Daoy (cell line): ENCODE measurements around the gene ZNF280B. TPM values are rescaled to one million over a fixed set of nuclear protein-coding genes. Genes with fewer than 3 reads are reported as not detected.
"Not testable (repeated sequence)": the region's sequence is repeated elsewhere in the genome, so short reads cannot be mapped to it uniquely, and the experiment has no call there.

ENCODE experiments used
- DNase-seq: peaks from one replicate; pipeline ENCODE4 v3.0.0-alpha.2; 2015; ENCODE audit warnings: low read depth
- total RNA-seq: library from RNA; depleted of rRNA; stranded (reverse); fragments of >200 nt; shearing (Covaris generic); gene quantifications from 2 replicates; pipeline ENCODE4 v1.2.3, GENCODE V29; 2014

The ZNF280B gene
- total RNA-seq, 1 experiment from 2014 or later: 3.8 TPM

DNA sequence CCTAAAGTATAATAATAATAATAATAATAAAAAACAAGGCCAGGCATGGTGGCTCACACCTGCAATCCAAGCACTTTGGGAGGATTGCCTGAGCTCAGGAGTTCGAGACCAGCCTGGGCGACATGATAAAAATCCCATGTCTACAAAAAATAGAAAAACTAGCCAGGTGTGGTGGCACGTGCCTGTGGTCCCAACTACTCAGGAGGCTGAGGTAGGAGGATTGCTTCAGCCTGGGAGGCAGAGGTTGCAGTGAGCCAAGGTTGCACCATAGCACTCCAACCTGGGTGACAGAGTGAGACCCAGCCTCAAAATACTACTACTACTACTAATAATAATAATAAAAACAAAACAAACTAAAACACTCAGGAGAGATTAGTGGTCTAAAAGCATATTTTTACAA, 27.1 kb upstream of the ZNF280B start:
- DNase-seq: no peak

DNA sequence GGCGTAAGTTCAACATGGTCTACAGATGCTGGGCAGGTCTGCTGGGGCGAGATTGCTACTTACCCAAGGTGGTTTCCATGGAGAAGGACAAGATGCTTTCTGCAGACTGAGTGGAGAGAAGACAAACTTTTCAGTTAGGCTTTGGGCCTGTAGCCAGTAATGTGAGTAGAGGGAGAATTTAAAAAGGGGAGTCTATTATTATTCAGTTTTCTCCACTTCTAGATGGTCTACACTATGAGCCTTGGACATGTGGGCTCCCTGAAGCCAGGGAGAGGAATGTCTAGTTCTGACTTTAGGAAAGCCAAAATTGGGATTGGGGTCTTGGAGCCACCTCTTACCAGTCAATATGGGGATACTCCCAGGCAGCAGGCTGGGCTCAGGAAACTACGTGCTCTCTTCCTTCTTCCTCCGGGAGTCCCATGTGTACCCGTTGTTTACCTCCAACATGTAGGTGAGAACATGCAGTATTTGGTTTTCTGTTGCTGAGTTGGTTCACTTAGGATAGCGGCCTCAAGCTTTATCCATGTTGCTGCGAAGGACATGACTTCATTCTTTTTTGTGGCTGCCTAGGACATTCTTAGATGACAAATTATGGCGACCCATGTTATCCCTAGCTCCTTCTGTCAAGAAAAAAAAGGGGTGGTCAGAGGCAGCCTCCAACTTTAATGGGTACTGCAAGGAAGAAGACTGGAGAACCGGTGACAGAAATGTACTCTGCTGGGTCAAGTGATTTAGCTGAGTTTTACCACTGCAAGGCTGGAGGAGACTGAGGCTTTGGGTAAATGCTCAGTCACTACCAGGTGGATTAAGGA, 26.3 kb upstream of the ZNF280B start:
- no peak for DNase-seq

DNA sequence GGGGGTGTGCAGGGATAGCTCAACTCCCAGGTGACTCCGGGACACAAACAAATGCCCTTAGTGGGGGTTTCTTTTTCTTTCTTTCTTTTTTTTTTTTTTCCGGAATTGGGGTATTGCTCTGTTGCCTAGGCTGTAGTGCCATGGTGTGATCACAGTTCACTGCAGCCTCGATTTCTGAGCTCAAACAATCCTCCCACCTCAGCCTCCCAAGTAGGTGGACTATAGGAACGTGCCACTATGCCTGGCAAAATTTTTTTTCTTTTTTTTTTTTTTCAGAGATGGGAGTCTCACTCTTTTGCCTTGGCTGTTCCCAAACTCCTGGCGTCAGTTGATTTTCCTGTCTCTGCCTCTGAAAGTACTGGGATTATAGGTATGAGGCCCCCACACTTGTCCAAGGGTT, 25.3 kb upstream of the ZNF280B start:
- no peak for DNase-seq

DNA sequence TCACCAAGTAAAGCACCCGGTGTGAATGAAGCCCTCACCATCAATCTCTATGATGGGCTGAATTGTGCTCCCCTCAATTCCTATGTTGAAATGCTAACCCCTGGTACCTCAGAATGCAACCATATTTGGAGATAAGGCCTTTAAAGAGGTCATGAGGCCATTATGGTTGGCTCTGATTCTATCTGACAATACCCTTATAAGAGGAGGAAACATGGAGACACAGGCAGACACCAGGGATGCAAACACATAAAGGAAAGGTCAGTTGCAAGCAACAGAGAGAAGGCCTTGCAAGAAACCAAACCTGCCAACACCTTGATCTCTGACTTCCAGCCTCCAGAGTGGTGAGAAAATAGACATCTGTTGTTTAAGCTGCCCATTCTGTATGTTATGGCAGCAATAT, 24.9 kb upstream of the ZNF280B start:
- DNase-seq: no peak

DNA sequence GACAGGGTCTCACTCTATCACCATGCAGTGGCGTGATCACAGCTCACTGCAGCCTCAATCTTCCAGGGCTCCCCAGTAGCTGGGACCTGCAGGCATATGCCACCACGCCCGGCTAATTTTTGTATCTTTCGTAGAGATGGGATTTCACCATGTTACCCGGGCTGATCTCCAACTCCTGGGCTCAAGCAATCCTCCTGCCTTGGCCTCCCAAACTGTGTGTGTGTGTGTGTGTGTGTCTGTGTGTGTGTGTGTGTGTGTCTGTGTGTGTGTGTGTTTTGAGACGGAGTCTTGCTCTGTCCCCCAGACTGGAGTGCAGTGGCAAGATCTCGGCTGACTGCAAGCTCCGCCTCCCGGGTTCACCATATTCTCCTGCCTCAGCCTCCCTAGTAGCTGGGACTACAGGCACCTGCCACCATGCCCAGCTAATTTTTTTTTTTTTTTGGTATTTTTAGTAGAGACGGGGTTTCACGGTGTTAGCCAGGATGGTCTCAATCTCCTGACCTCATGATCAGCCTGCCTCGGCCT, 24.1 kb upstream of the ZNF280B start:
- not testable (repeated sequence) for DNase-seq

DNA sequence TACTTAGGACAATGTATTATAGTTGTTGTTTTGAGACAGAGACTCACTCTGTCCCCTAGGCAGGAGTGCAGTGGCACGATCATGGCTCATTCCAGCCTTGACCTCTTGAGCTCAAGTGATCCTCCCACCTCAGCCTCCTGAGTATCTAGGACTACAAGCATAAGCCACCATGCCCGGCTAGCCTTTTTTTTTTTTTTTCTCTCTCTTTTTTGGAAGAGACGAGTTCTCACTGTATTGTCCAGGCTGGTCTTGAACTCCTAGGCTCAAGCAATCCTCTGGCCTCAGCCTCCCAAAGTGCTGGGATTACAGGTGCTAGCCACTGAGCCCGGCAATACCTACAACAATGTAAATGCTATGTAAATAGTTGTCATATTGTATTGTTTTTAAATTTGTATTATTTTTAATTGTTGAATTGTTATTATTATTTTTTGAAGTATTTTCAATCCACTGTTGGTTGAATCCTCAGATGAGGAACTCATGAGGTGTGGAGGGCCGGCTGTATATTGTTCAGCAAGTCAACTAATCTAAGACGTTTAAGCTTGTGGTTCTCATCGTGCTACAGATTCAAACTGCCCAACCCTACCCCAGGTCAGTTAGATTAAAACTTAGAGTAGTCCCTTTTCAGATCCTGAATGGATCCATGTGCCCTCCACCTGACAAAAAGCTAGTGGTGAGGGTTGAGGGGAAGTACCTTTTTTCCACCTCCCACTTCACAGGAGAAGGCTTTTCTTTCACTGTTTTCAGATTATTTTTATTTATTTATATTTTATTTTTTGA, 23.4 kb upstream of the ZNF280B start:
- DNase-seq: no peak

DNA sequence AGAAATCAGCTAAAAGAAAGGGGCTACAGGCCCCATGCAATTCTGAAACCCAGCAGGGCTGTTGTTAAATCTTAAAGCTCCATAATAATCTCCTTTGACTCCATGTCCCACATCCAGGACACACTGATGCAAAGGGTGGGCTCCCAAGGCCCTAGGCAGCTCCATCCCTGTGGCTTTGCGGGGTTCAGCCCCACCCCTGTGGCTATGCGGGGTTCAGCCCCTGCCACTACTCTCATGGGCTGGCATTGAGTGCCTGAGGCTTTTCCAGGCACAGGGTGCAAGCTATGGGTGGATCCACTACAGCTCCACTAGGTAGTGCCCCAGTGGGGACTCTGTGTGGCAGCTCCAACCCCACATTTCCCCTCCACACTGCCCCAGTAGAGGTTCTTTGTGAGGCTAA, 20.2 kb upstream of the ZNF280B start:
- DNase-seq: no peak

DNA sequence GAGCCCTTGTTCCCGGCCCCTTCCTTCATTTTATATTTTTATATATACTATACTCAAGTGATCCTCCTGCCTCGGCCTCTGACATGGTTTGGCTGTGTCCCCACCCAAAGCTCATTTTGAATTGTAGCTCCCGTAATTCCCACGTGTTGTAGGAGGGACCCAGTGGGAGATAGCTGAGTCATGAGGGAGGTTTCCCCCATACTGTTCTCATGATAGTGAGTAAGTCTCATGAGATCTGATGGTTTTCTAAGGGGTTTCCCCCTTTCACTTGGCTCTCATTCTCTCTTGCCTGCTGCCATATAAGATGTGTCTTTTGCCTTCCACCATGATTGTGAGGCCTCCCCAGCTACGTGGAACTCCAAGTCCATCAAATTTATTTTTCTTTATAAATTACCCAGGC, 18.8 kb upstream of the ZNF280B start:
- DNase-seq: no peak

DNA sequence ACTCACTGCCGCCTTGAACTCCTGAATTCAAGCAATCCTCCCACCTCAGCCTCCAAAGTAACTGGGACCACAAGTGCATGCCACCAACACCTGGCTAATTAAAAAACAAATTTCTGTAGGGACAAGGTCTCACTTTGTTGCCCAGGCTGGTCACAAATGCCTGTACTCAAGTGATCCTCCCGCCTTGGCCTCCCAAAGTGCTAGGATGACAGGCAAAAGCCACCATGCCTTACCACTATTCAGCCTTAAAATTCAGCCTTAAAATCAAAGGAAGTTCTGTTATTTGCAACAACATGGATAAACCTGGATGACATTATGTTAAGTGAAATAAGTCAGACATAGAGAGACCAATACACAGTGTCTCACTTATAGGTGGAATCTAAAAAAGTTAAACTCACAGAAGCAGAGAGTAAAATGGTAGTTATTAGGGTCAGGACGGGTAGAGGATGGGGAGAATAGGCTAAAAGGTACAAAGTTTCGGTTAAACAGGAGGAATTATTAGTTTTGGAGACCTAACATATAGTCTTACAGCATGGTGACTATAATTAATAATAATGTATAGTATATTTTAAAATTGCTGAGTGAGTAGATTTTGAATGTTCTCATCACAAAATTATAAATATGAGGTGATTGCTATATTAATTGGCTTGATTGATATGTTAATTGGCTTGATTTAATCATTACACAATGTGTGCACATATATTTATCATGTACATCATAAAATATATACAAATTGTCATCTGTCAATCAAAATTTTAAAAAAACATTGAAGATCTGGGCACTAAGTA, 17.8 kb upstream of the ZNF280B start:
- DNase-seq: no peak

DNA sequence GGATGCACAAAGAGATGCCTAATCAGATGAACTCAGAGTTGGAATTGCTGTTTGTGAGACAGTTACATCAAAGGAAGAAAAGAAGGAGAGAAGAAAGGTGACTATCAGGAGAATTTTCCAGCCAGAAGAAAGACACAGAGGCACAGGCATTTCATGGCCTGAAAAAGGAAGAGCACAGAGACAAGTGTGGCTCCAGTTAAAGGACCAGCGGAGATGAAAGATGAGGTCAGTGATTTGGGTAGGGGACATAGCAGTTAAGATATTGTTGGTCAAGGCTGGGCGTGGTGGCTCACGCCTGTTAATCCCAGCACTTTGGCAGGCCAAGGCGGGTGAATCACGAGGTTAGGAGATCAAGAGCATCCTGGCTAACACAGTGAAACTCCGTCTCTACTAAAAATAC, 15.0 kb upstream of the ZNF280B start:
- no peak for DNase-seq

DNA sequence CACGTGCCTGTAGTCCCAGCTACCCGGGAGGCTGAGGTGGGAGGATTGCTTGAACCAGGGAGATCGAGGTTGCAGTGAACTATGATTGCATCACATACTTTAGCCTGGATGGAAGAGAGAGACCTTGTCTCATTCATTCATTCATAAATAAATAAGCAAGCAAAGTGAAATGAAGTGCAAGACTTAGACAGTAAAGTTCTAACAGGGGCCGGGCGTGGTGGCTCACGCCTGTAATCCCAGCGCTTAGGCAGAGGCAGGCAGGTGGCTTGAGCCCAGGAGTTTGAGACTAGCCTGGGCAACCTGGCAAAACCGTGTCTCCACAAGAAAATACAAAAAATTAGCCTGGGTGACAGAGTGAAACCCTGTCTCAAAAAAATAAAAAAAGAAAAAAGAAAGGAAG, 13.1 kb upstream of the ZNF280B start:
- DNase-seq: no peak

DNA sequence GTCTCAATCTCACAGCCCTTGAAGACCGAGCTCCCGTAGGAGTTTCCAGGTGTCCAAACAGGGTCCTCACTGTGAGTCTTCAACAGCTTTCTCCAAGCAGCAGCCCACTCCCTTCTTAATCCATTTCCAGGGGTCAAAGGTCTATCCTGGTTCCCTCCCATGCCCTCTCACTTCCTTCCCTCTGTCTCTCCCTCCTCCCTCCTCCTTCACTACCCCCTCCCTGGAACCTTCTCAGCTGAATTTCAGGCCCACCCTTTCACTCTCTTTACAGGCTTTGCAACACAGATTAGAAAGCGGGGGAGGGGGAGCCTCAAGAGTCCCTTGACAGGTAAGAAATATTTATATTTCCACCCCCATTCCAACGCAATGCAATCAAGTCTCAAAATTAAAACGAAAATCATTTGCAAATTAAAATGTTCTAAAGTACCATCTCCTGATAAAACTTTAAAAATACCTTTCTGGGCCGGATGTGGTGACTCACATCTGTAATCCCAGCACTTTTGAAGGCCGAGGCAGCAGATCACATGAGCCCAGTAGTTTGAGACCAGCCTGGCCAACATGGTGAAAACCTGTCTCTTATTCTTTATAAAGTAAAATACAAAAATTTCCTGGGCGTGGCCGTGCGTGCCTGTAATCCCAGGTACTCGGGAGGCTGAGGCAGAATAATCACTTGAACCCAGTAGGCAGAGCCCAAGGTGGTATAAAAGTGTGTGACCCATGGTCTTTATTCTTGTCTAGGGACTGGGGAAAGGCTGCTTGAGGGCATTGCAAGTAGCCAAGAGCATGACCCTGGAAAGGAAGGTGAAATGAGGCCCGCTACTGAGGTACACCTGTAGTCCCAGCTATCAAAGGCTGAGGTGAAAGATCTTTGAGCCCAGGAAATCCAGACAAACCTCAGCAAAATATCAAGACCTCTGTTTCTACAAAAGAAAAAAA, 12.4 kb upstream of the ZNF280B start:
- DNase-seq: peak; percentile 30

DNA sequence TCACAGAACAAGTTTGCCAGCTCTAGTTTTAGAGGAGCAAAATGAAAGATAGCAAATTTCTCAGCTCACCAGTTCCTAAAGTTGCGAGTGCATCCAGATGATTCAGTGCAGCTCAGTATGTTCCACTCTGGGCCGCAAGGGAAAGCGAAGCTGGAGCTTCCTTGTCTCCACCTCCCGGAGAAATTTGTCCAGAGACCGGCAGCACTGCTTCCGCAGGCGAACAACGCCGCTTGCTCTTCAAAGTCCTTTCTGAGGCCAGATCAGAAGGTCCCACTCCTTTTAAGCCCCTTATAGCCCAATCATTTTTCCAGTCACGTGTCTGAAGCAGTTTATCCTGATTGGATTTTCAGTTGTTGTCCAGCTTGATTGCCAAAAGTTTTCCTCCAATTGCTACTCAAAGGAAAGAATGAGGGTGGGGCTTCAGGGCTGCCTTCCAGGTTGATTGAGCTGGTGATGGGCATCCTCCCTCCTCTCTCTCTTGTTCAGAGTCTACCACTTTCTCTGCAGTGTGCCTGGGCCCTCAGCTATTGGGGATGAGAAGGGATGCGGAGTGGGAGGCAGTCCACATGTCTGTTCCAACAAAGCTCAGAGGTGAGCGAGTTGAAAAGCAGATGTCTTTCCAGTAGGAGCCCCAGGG, 11.6 kb upstream of the ZNF280B start, which contains the start of gene ZNF280A:
Gene ZNF280A (minus strand): TSS at position 251 of the 637 bp plus-strand sequence. CDS start 4,640 bp downstream, outside the sequence.
- DNase-seq: no peak

DNA sequence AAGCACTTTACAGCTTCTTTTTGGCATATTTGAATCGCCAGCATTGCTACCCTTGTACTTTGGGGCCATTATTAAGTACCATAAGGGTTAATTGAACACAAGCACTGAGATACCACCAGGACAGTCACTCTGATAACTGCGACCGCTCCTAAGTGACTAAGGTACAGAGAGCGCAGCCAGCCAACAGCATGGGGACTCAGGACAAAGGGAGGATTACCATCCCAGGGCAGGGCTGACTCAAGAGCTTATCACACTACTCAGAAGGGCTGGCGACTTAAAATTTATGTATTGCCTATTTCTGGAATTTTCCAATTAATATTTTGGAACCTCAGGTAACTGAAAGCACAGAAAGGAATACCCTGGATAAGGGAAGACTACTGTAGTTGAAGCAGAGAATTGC, 11.0 kb upstream of the ZNF280B start:
- DNase-seq: no peak

DNA sequence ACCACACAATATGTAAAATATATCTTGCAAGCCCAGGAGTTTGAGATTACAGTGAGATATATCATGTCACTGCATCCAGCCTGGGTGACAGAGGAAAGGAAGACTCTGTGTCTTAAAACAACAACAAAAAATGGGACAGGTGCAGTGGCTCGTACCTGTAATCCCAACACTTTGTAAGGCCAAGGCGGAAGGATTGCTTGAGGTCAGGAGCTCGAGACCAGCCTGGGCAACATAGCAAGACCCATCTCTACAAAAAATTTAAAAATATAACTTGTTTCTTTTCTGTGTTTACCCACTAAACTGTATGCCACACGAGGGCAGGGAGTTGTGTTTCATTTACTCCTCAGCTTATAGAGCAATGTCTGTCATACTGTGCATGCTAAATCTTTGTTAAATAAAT, 8.4 kb upstream of the ZNF280B start:
- DNase-seq: no peak

DNA sequence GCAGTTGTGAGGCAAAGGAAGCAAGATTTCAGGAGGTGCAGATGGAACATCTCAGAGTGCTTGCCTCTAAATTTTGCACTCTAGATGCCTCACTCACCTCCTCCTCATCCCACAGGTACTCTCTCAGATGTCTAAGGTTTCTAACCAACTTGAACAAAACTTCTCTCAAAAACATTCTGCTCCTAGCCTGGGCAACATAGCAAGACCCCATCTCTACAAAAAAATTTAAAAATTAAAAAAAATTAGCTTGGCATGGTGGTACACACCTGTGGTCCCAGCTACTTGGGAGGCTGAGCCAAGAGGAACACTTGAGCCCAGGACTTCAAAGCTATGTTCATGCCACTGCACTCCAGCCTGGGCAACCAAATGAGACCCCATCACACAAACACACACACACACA, 7.3 kb upstream of the ZNF280B start:
- DNase-seq: no peak

DNA sequence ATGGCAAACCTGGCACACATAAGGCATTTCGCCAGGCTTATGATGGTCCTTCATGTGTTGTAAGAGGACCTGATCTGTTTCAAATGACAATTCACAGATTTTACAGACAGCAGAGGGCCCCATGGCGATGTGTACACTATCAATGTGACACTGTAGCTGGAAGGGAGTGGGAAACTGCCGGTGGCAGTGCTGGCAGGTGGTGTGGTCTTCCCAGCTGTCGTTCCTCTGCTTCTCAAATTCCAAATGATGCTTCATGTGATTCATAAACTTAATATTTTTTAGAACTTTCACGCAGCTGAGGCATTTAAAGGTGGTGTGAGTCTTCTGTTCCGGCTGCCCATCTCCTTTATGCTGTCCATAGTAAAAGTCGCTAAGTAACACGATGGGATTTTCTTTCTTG, 5.9 kb upstream of the ZNF280B start:
- not testable (repeated sequence) for DNase-seq

DNA sequence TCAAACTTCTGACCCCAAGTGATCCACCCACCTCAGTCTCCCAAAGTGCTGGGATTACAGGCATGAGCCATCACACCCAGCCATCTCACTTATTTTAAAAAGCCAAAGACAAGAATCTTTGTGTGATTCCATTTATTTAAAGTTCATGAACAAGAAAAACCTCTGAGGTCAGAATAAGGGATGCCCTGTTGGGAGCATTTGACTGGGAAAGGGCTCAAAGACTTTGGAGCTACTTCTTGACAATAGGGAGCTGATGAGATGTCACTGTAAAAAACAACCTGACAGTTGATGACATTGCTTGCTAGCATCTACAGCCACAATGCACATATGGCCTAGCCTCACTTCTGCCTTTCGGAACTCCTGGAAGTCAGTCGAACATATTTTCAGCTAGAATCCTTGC, 5.1 kb upstream of the ZNF280B start:
- no peak for DNase-seq

DNA sequence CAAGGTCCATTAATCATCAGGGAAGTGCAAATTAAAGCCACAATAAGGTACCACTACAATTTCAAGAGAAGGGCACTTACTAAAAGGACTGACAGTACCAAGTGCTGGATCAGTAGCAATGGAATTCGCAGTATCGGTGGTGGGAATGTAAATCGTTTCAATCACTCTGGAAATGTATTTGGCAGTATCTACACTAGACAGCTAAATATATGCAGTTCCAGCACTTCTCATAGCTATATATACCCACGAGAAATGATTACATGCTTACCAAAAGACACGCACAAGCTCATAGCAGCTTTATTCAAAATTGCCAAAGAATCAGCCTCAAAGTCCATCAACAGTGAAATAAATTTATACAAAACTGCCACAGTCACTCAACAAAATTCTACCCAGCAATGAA, 4.4 kb upstream of the ZNF280B start:
- no peak for DNase-seq

DNA sequence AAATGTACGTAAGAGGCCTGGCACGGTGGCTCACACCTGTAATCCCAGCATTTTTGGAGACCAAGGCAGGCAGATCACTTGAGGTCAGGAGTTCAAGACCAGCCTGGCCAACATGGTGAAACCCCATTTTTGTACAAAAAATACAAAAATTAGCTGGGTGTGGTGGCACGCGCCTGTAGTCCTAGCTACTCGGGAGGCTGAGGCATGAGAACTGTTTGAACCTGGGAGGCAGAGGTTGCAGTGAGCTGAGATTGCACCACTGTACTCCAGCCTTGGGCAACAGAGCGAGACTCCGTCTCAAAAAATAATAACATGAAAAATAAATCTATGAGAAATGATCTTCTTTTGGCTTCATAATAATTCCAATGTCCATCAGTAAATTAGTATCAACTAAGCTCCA, 2.3 kb upstream of the ZNF280B start:
- DNase-seq: not testable (repeated sequence)
